Stimulated activated CD4-positive, alpha-beta T cell treated with anti-CD3 and anti-CD28 coated beads, Interleukin-4, amount 100 ng/mL, for 48 hours (primary cell): ENCODE data around the gene SPACA1.
"Not testable (repeated sequence)": the region's sequence is repeated elsewhere in the genome, so short reads cannot be mapped to it uniquely, and the experiment has no call there.

ENCODE experiments used
- DNase-seq, 2 donors: peaks; one replicate each; pipeline ENCODE4 v3.0.0-alpha.2; 2020; ENCODE audit warnings: low read depth in 2 of 2

Gene SPACA1

GRCh38 chr6:88047510-88048150 is at the start of gene SPACA1:
Gene SPACA1 (plus strand): TSS chr6:88047841. CDS start chr6:88047906, 65 bp downstream.
- no peak for DNase-seq

- DNase-seq = no peak
Measured at GRCh38 chr6:88000713-88001112, 46.9 kb upstream of the SPACA1 start.

GRCh38 chr6:88001279-88001678 is 46.4 kb upstream of the SPACA1 start:
- not testable (repeated sequence) for DNase-seq

- DNase-seq = no peak
Measured at GRCh38 chr6:88004707-88005106, 42.9 kb upstream of the SPACA1 start.

GRCh38 chr6:88006557-88006956 is 41.1 kb upstream of the SPACA1 start:
- no peak for DNase-seq

GRCh38 chr6:88008411-88008810 is 39.2 kb upstream of the SPACA1 start:
- DNase-seq = no peak

- DNase-seq = no peak
Measured at GRCh38 chr6:88008831-88009231, 38.8 kb upstream of the SPACA1 start.

GRCh38 chr6:88013015-88013414 is 34.6 kb upstream of the SPACA1 start:
- DNase-seq = no peak

- DNase-seq = no peak
Measured at GRCh38 chr6:88013554-88013953, 34.1 kb upstream of the SPACA1 start.

GRCh38 chr6:88020439-88020838 is 27.2 kb upstream of the SPACA1 start:
- no peak for DNase-seq

GRCh38 chr6:88024696-88025095 is 22.9 kb upstream of the SPACA1 start:
- no peak for DNase-seq

GRCh38 chr6:88031550-88031949 is 16.1 kb upstream of the SPACA1 start:
- DNase-seq = no peak

- DNase-seq = no peak
Measured at GRCh38 chr6:88044530-88044929, 3.1 kb upstream of the SPACA1 start.

- DNase-seq = no peak
Measured at GRCh38 chr6:88045521-88046136, 2.0 kb upstream of the SPACA1 start.

GRCh38 chr6:88048578-88048977 is 937 bp downstream of the SPACA1 start:
- DNase-seq = no peak

GRCh38 chr6:88050140-88050818 is 2.6 kb downstream of the SPACA1 start:
- no peak for DNase-seq

- no peak for DNase-seq
Measured at GRCh38 chr6:88059191-88059590, 11.6 kb downstream of the SPACA1 start.

GRCh38 chr6:88062376-88062775 is 14.7 kb downstream of the SPACA1 start:
- DNase-seq = no peak

- no peak for DNase-seq
Measured at GRCh38 chr6:88072462-88072861, 24.8 kb downstream of the SPACA1 start.

GRCh38 chr6:88074791-88075190 is 27.1 kb downstream of the SPACA1 start:
- no peak for DNase-seq

- DNase-seq = no peak
Measured at GRCh38 chr6:88077305-88077704, 29.7 kb downstream of the SPACA1 start.

- DNase-seq = no peak
Measured at GRCh38 chr6:88086792-88087191, 39.2 kb downstream of the SPACA1 start.

- no peak for DNase-seq
Measured at GRCh38 chr6:88089708-88090107, 42.1 kb downstream of the SPACA1 start.
